Measurements from ENCODE around the gene SLC38A2. TPM values are rescaled to one million over a fixed set of nuclear protein-coding genes. Genes with fewer than 3 reads are reported as not detected.
A peak's percentile ranks its signal among the peaks of the same experiment; 100 is the strongest.

SLC38A2 gene
- total RNA-seq, 1 experiment from 2014 or later: 453 TPM

DNA sequence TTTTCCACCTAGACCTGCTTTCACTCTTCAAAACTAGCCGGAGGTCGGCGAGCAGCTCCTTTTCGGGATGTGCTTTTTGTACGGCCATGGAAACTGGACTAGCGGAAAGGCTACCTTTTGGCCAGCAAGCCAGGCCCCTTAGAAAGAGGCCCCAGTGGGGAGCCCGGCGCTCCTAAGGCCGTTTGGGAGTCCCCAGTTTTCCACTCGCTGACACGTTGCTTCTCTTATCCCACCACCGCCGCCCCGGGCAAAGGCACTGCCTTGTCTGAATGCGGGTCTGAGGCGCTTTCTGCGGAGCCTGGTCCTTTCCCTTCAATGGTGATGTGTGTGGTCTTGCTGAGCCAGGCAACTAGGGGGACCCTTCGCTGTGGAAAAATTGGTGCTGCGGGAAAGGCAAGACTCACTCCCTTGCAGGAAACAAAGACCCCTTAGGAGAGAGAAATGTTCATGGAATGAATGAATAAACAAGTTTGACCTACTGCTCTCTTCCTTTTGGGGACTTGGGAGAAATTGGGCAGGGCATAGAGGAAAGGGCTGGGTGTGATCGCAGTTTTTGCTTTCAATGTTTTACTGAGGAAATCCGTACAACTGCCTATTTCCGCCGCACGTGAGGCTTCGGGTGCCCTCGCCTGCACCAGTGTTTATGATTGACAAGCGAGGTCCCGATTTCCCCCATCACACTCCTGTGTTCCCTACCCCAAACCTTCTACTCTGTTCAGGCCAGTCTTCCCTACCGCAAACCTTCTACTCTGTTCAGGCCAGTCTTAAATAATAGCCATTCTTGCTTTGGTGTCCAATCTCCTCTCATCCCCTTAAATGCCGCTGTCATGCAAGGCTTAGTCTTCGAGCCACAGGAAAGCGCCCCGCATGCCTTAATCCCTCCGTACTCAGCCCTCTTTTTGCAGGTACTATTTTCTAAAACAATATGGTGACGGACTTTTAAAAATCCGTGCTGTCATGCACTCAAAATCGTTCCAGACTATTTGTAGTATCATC is 1.0 kb upstream of the SLC38A2 start:
- peaks cover 30 to 37% (median 34%) of the 10 kb centered on the region in 3 experiments for H3K36me3 Mint-ChIP-seq (ENCODE audit: insufficient read depth in 1 of 3, low read depth in 3 of 3)
- Histone ChIP-seq H4K8ac (replicated peaks; ENCODE audit: insufficient read length, low read depth, low read length) (no peak overlapping the region), H3K27ac (ENCODE audit: insufficient read length, low read depth, low read length) (no peak overlapping the region), H2BK20ac (ENCODE audit: low read depth, low read length, poor library complexity, severe bottlenecking) (no peak overlapping the region), H3K9me3 (ENCODE audit: control insufficient read depth, low read depth, low read length) (no peaks in the 10 kb centered on the region), H3K79me1 (ENCODE audit: insufficient read depth, low read depth, low read length, poor library complexity, severe bottlenecking) (no peaks in the 10 kb centered on the region), H3K23ac (ENCODE audit: insufficient read length, low read depth, low read length) (no peak overlapping the region), H2AK5ac (ENCODE audit: insufficient read length, low read length) (no peak overlapping the region), H4K20me1 (ENCODE audit: control insufficient read depth, insufficient read depth, insufficient read length) (no peaks in the 10 kb centered on the region), H4K91ac (ENCODE audit: insufficient read length, low read depth, low read length) (no peak overlapping the region), H3K14ac (ENCODE audit: insufficient read depth, low read length) (no peak overlapping the region; the same call in 1 of the 2 replicates), H3K4me1 (ENCODE audit: insufficient read depth, low read length) (no peaks in the 10 kb centered on the region; the same call in 1 of the 2 replicates), H2BK5ac (ENCODE audit: insufficient read length, low read length) (no peak overlapping the region), H3T11ph (ENCODE audit: low read length) (no peak overlapping the region), H2BK12ac (ENCODE audit: insufficient read length, low read depth, low read length) (no peak overlapping the region), H4K5ac (ENCODE audit: insufficient read length, low read depth, low read length) (no peak overlapping the region), H2AFZ (ENCODE audit: low read length) (peak overlapping the region; percentile 6), H3K4me2 (ENCODE audit: insufficient read depth, insufficient read length, low read length) (peak overlapping the region; percentile 96), H3K4ac (ENCODE audit: low read depth, low read length) (no peak overlapping the region), H3K56ac (ENCODE audit: insufficient read length, low read depth, low read length) (no peak overlapping the region), H3K18ac (ENCODE audit: insufficient read length, low read depth, low read length) (no peak overlapping the region), H2BK15ac (ENCODE audit: low read depth, low read length) (no peak overlapping the region), H3K23me2 (ENCODE audit: insufficient read length, low read depth, low read length, poor library complexity, severe bottlenecking) (peaks cover 10% of the 10 kb centered on the region), H2BK120ac (ENCODE audit: low read depth, low read length, poor library complexity, severe bottlenecking) (no peak overlapping the region), H3K27me3 (ENCODE audit: insufficient read depth, low read length) (no peaks in the 10 kb centered on the region), H3K9ac (ENCODE audit: extremely low read depth, insufficient read length, low read length) (peak overlapping the region; percentile 65), H3K79me2 (ENCODE audit: insufficient read depth, low read length) (peaks cover 21% of the 10 kb centered on the region; the same call in 1 of the 2 replicates)
- WGBS (ENCODE audit: extremely low coverage, insufficient read length, low lambda C conversion rate): no CpG with 5 or more reads among the region's 37 CpGs
- H3K9me3 Mint-ChIP-seq: peaks cover 6 to 8% of the 10 kb centered on the region in 2 experiments; a peak in 4 of 5 replicates
- H3K27ac Mint-ChIP-seq: peak overlapping the region; percentile 63 to 96 (median 86); a peak in 5 of 7 replicates
- peak overlapping the region; percentile 97 to 99 for H3K4me3 Mint-ChIP-seq
- peaks cover 43 to 44% of the 10 kb centered on the region in 2 experiments for H3K4me1 Mint-ChIP-seq
- DNase-seq: peak; percentile 82
- peak; percentile 38; the same call in 2 of the 3 replicates for TF ChIP-seq CTCF (conservative IDR thresholded peaks at IDR 0.05)
- H3K27me3 Mint-ChIP-seq (ENCODE audit: low read depth): peaks cover 6% of the 10 kb centered on the region
